Stomach smooth muscle (tissue), 2 donors: Measurements from ENCODE around the gene BICD2.
A peak's percentile ranks its signal among the peaks of the same experiment; 100 is the strongest.
"Not testable (repeated sequence)": the region's sequence is repeated elsewhere in the genome, so short reads cannot be mapped to it uniquely, and the experiment has no call there.

ENCODE experiments used
- H3K27ac ChIP-seq: one replicate; pipeline ENCODE4 v1.7.0; 2013; ENCODE audit warnings: mild to moderate bottlenecking, low read length, inconsistent platforms
- H3K27me3 ChIP-seq, 2 donors: one replicate each; pipeline ENCODE4 v1.7.0; 2013; ENCODE audit warnings: low read length in 2 of 2; ENCODE audit not compliant: insufficient read depth in 2 of 2, control insufficient read depth in 1 of 2
- H3K36me3 ChIP-seq, 2 donors: one replicate each; pipeline ENCODE4 v1.7.0; 2013; ENCODE audit warnings: low read length in 2 of 2; ENCODE audit not compliant: control insufficient read depth in 2 of 2, insufficient read depth in 2 of 2
- H3K4me1 ChIP-seq: one replicate; pipeline ENCODE4 v1.7.0; 2013; ENCODE audit warnings: low read length; ENCODE audit not compliant: control insufficient read depth, insufficient read depth
- H3K4me3 ChIP-seq, 2 donors: one replicate each; pipeline ENCODE4 v1.7.0; 2013; ENCODE audit warnings: low read length in 2 of 2
- H3K9ac ChIP-seq, 2 donors: one replicate each; pipeline ENCODE4 v1.7.0; 2013; ENCODE audit warnings: low read length in 2 of 2, mild to moderate bottlenecking in 1 of 2
- H3K9me3 ChIP-seq, 2 donors: one replicate each; pipeline ENCODE4 v1.7.0; 2013; ENCODE audit warnings: low read length in 2 of 2; ENCODE audit not compliant: control insufficient read depth in 2 of 2
- donor health status: healthy.
- donor health status: Pancreatic carcinoma.

BICD2 gene

DNA sequence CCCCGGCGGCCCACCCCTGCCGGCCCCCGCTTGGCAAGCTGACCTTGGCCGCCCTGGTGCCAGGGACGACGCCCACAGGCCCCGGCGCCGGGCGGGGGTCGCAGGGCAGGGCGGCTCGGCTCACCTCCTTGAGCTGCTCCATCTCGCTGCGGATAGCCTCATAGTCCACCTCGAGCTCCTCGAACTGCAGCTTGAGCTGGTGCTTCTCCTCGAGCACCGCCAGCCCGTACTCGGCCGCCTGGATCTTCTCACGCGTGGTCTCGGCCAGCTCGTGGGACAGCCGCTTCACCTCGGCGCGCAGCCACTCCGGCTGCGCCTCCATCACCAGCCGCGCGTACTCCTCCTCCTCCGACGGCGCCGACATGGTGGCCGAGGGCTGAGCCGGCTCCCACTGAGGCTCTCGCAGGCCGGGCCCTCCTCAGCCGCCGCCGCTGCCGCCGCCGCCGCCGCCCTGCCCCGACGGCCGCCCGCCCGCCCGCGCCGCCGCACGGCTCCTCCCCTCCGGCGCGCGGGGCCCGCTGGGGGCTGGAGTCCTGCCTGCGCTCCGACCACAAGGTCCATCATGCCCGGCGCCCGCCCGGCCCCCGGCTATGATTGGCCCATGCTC is at the start of gene BICD2:
TSS of gene BICD2 (minus strand) at position 453 of the 607 bp plus-strand sequence. CDS start at position 364, 89 bp downstream.
- H3K27me3 ChIP-seq = no peaks in the 10 kb centered on the region
- peak within 1 kb of the TSS; percentile 84 to 93 for H3K4me3 ChIP-seq
- peak within 1 kb of the TSS; percentile 73 to 89 for H3K9ac ChIP-seq
- H3K27ac ChIP-seq = peak within 1 kb of the TSS; percentile 96
- H3K4me1 ChIP-seq = peaks cover 54% of the 10 kb centered on the region
- no peaks in the 10 kb centered on the region for H3K36me3 ChIP-seq
- no peaks in the 10 kb centered on the region for H3K9me3 ChIP-seq

DNA sequence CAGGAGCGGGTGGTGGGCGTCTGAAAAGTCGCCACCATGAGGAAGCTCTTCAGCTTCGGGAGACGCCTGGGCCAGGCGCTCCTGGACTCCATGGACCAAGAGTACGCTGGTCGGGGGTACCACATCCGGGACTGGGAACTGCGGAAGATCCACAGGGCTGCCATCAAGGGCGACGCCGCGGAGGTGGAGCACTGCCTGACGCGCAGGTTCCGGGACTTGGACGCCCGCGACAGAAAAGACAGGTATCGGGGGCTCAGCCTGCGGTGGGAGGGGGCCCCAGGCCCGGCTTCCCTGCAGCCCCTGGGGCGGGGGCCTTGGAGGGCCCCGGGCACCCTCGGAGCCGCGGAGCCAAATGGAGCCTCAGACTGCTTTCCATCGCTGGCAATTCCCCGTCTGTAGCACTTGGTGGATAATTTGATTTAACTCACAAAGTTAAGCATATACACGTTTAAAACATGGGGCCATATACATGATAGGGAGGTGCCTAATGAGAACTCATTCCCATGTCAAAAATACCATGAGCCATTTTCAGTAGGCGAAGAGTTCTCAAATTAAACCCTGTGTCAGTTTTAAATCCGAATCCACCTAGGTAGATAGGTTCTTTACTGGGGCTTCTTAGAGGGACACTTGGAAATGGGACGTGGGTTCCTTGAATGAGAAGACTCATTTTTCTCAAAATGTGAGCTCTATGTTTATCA is 45.1 kb upstream of the BICD2 start:
- H3K9ac ChIP-seq, H3K4me3 ChIP-seq, H3K9me3 ChIP-seq, H3K36me3 ChIP-seq, H3K27ac ChIP-seq: not testable (repeated sequence)
- Histone ChIP-seq H3K27me3 (peaks cover 51 to 69% of the 10 kb centered on the region in 2 donors), H3K4me1 (peaks cover 22% of the 10 kb centered on the region)

DNA sequence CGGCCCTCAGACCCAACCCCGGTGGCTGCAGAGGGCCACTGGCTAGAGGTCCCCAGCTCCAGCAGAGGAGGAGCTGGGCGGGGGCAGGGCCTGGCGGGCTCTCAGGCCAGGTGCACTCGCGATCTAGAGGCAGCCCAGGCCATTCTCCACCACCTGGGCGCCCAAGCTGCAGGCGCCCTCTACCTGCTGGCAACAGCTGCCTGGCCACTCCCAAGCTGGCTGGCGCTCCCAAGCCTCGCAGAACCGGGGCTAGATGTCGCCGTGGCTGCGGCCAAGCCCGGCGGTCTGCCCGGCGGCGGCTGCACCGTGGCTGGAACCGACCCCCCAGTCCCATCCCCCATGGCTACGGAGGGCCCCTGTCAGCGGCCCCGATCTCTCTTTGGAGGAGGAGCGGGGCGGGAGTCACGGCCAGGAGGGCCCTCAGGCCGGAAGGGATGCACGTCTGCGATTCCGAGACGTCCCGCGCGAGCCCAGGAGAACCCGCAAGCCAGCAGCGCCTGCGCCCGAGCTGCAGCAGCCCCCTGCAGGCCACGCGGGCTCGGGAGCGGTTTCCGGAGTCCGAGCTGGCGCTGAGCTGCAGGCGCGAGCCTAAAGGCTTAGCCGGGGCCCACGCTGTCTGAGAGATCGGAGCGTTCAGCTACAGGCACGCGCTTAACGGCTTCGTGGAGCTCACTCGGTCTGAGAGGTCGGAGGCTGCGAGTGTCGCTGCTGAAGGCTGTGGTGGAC is 44.3 kb upstream of the BICD2 start:
- Histone ChIP-seq H3K9ac (no peak overlapping the region), H3K9me3 (no peaks in the 10 kb centered on the region), H3K36me3 (no peaks in the 10 kb centered on the region), H3K27me3 (peaks cover 60 to 77% of the 10 kb centered on the region in 2 donors), H3K4me3 (peak overlapping the region in 1 of 2 donors; percentile 58), H3K27ac (no peak overlapping the region), H3K4me1 (peaks cover 22% of the 10 kb centered on the region)

DNA sequence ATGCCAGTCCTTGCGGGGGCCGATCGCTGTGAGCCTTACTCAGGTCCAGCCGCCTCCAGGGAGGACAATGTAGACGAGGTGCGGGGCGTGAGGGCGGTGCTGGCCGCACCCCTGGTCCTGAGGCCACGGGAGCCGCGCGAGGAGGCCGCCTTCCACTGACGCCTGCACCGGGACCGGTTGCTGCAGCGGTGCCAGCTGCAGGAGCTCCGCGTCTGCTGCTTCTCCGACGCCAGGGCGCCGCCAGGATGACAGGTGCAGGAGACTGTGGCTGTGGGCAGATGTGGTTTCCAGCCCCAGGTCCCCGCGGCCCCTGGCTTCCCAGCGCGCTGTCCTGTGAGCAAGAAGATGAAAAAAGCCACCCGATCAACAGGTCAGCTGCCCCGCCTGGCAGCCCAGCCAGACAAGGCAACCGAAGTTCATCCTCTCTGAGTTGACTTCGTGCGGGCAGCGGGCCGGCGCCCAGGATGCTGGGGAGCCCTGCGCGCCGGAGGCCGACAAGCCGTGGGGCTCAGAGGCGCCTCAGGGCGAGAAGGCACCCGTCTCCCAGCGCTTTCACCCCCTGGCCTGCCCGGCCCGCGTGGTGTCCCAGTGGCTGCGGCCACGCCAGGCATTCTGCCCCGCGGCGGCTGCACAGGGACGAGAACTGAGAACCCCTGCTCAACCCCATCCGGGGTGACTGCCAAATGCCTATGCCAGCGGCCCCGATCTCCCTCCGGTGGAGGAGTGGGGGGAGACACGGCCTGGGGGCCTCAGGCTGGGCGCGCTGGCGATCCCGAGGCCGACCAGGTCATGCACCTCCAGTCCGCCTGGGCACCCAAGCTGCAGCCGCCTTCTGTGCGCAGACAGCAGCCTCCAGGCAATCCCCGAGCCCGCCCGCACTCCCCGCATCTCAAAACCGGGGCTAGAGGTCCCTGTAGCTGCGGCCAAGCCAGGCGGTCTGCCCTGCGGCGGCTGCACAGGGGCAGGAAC is 43.4 kb upstream of the BICD2 start:
- Histone ChIP-seq H3K4me1 (peaks cover 22% of the 10 kb centered on the region), H3K9me3 (no peaks in the 10 kb centered on the region), H3K36me3 (no peaks in the 10 kb centered on the region), H3K27me3 (peaks cover 65 to 73% of the 10 kb centered on the region in 2 donors), H3K4me3 (peak overlapping the region in 1 of 2 donors; percentile 8), H3K27ac (no peak overlapping the region), H3K9ac (no peak overlapping the region)

DNA sequence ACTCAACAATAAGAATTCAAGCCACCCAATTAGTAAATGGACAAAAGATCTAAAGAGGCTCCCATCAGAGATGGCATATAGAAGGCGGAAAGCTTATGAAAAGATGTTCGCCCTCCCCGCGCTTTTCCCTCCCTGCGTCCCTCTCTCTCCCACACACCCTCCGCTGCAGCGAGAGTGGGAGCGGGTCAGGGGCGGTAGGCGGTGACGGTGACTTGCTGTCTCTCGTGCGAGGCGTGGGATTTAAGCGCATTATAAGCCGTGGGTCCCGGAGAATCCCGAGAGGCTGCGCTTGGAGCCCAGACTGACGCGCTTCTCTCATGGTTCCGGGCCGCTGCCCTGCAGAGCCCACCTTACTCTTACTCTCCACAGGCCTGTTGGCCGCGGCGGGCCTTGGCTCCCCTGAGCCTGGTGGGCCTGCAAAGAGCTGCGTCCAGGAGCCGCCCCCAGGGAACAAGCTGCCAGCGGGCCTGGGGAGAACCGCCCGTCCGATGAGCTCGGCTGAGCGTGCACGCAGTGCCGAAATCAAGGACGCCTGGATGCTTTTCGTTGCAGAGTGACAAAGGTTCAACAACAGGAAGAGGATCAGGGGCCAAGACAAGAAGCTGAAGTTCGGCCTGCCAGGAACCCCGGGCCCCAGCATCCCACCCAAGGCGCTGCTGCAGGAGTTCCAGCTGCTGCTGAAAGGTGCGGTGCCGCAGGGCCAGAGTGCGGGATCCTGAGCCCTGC is 42.6 kb upstream of the BICD2 start:
- no peaks in the 10 kb centered on the region for H3K9me3 ChIP-seq
- H3K36me3 ChIP-seq = no peaks in the 10 kb centered on the region
- H3K9ac ChIP-seq = no peak overlapping the region
- no peak overlapping the region for H3K4me3 ChIP-seq
- H3K4me1 ChIP-seq = peaks cover 22% of the 10 kb centered on the region
- no peak overlapping the region for H3K27ac ChIP-seq
- H3K27me3 ChIP-seq = peaks cover 63 to 68% of the 10 kb centered on the region in 2 donors

DNA sequence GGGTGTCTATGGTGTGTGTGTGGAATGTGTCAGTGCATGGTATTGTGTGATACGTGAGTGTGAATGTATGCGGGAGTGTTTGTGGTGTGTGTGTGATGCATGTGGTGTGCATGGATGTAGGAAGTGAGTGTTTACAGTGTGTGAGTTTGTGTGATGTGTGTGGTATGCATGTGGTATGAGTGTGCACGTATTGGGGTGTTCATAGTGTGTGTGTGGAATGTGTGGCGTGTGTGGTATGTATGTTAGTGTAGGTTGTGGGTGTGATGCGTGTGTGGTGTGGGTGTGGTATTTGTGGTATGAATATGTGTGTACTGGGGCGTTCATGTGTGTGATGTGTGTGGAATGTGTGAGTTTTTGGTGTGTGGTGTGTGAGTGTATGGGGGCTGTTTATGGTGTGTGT is 40.1 kb upstream of the BICD2 start:
- Histone ChIP-seq H3K9me3 (no peaks in the 10 kb centered on the region), H3K27me3 (peaks cover 50 to 60% of the 10 kb centered on the region in 2 donors)

DNA sequence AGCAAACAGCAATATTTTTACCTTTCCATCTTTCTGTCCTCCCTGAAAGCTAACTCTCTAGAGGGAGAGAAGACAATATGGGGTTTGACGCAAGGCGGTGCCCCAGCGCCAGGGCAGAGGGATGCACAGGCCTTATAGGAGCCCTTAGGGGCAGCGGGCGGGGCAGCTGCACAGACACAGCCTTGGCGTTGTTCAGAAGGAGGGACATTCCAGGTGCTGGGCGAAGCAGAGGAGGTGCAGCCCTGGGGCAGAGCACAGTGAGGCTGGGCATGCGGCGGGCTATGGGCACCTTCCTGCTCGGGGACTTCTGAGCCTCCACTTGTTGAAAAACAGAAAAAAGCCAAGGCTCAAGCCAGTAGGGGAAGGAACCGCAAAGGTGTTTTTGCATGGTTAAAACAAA is 33.7 kb upstream of the BICD2 start:
- Histone ChIP-seq H3K27me3 (peaks cover 11 to 14% of the 10 kb centered on the region in 2 donors), H3K36me3 (no peaks in the 10 kb centered on the region), H3K9ac (no peak overlapping the region), H3K4me1 (no peaks in the 10 kb centered on the region), H3K4me3 (no peak overlapping the region), H3K27ac (no peak overlapping the region), H3K9me3 (no peaks in the 10 kb centered on the region)

More for the DNA sequence above, 40.1 kb upstream of the BICD2 start:
- Histone ChIP-seq H3K27ac (no peak overlapping the region), H3K36me3 (no peaks in the 10 kb centered on the region), H3K9ac (no peak overlapping the region), H3K4me1 (peaks cover 22% of the 10 kb centered on the region), H3K4me3 (no peak overlapping the region)

DNA sequence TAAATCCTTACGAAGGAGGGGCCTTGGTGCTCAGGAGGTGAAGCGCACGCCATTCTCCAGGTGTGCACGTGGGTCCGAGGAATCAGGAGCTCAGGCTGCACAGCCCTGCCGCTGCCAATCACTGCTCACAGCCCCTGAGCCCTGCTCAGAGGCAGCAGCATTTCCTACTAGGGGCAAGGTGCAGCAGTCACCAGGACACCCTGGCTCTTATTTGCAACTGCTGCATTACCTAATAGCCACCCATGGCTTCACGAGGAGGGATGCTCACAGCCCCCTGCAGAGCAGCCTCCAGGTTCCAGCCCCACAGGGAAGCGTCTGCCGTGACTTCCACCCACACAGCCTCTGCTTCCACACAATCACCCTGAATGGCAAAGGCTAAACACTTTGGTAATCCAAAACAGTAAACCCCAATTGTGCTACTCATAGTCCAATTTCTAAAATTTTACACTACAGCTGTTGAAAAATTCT is 31.7 kb upstream of the BICD2 start:
- not testable (repeated sequence) for H3K4me1 ChIP-seq, H3K4me3 ChIP-seq, H3K36me3 ChIP-seq, H3K27ac ChIP-seq, H3K9ac ChIP-seq, H3K9me3 ChIP-seq
- peaks cover 11 to 14% of the 10 kb centered on the region in 2 donors for H3K27me3 ChIP-seq

DNA sequence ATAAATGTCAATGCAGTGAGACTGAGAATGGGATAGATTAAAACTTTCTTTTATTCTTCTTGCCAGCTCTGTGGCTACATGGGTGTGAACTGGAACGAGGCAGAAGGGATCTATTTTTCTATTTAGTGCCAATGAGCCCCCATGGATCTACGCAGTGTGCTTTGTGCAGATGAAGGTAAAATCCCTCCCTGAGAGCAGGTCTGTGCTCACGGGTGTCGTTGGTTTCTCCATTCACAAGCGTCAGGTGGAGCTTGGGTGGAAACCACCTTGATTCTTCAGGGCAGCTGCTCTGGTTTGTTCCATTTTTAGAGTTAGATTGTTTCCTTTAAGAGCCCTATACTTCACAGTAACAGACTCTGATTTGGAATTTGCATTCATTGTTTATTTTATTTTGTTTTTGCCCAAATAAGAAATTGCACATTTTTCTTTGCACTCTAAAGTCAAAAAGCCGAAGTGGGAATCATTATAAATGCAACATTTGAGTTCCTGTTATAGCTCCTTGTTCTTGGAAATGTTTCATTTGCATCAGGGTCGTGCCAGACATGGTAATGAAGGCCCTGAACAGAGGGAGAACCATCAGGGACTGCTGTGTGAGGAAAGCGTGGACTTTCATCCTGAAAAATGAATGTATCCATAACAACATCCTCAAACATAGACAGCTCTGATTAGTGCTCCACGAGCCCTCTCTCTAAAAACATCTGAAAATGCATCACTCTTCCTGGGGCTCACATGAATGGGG is 31.1 kb upstream of the BICD2 start:
- Histone ChIP-seq H3K4me3 (no peak overlapping the region), H3K27me3 (peaks cover 11 to 14% of the 10 kb centered on the region in 2 donors), H3K27ac (no peak overlapping the region), H3K9ac (no peak overlapping the region), H3K36me3 (no peaks in the 10 kb centered on the region), H3K9me3 (no peaks in the 10 kb centered on the region), H3K4me1 (no peaks in the 10 kb centered on the region)
